HG03342 (cell line): ENCODE measurements around the gene GLP2R.
"Not testable (repeated sequence)": the region's sequence is repeated elsewhere in the genome, so short reads cannot be mapped to it uniquely, and the experiment has no call there.

Experiments used
- ATAC-seq: cut with Tn5 transposase; IDR thresholded peaks from one replicate; pipeline ENCODE4 v1.9.1; 2021; ENCODE audit warnings: mild to moderate bottlenecking, moderate library complexity; ENCODE audit not compliant: unreplicated experiment

The GLP2R gene

GRCh38 chr17:9825641-9826150, at the start of gene GLP2R:
GLP2R (plus strand) TSS chr17:9825924; CDS start chr17:9826064, 140 bp downstream.
- no peak for ATAC-seq

- ATAC-seq = no peak
These were observed 48.8 kb upstream of the GLP2R start for GRCh38 chr17:9776911-9777310.

GRCh38 chr17:9780552-9780951, 45.2 kb upstream of the GLP2R start:
- ATAC-seq = no peak

- no peak for ATAC-seq
These were observed 42.7 kb upstream of the GLP2R start for GRCh38 chr17:9783050-9783449.

- ATAC-seq = not testable (repeated sequence)
These were observed 42.3 kb upstream of the GLP2R start for GRCh38 chr17:9783465-9783864.

GRCh38 chr17:9784544-9784943, 41.2 kb upstream of the GLP2R start:
- ATAC-seq = no peak

GRCh38 chr17:9788601-9789000, 37.1 kb upstream of the GLP2R start:
- ATAC-seq = no peak

- ATAC-seq = no peak
These were observed 35.4 kb upstream of the GLP2R start for GRCh38 chr17:9790316-9790715.

GRCh38 chr17:9790889-9791876, 34.5 kb upstream of the GLP2R start, which contains the start of gene DHRS7C:
DHRS7C (minus strand) TSS chr17:9791592; CDS start chr17:9791284, 308 bp downstream.
- ATAC-seq = no peak

- no peak for ATAC-seq
These were observed 33.4 kb upstream of the GLP2R start for GRCh38 chr17:9792181-9792840.

- ATAC-seq = no peak
These were observed 27.7 kb upstream of the GLP2R start for GRCh38 chr17:9798008-9798407.

- ATAC-seq = no peak
These were observed 27.0 kb upstream of the GLP2R start for GRCh38 chr17:9798724-9799123.

- no peak for ATAC-seq
These were observed 24.2 kb upstream of the GLP2R start for GRCh38 chr17:9801505-9801904.

- ATAC-seq = no peak
These were observed 23.4 kb upstream of the GLP2R start for GRCh38 chr17:9802294-9802693.

GRCh38 chr17:9802697-9803096, 23.0 kb upstream of the GLP2R start:
- no peak for ATAC-seq

- ATAC-seq = no peak
These were observed 20.0 kb upstream of the GLP2R start for GRCh38 chr17:9805769-9806168.

- no peak for ATAC-seq
These were observed 19.0 kb upstream of the GLP2R start for GRCh38 chr17:9806699-9807098.

- no peak for ATAC-seq
These were observed 16.3 kb upstream of the GLP2R start for GRCh38 chr17:9809409-9809808.

GRCh38 chr17:9810100-9810949, 15.4 kb upstream of the GLP2R start:
- no peak for ATAC-seq

GRCh38 chr17:9811086-9811485, 14.6 kb upstream of the GLP2R start:
- no peak for ATAC-seq

- ATAC-seq = no peak
These were observed 14.2 kb upstream of the GLP2R start for GRCh38 chr17:9811537-9811936.
